CD4-positive, alpha-beta T cell treated with Interleukin-17A for 1 hour (primary cell): ENCODE results near the gene JMJD7.

Source experiments
- DNase-seq: peaks from one replicate; pipeline ENCODE4 v3.0.0-alpha.2; 2020

The JMJD7 gene

DNA sequence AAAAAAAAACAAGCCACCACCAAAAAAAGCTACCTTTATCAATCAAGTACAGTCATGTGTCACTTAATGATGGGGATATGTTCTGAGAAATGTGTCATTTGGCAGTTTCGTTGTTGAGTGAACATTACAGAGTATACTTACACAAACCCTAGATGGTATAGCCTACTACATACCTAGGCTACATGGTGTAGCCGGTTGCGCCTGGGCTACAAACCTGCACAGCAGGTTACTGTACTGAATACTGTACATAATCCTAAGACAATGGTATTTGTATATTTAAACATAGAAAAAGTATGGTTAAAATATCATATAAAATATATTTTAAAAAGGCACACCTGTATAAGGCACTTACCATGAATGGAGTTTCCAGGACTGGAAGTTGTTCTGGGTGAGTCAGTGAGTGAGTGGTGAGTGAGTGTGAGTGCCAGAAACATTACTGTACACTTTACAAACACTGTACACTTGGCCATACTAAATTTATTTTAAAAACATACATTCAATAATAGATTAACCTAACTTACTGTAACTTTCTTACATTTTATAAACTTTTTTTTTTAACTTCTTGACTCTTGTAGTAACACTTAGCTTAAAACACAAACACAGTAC, 25.9 kb upstream of the JMJD7 start:
- no peak for DNase-seq

DNA sequence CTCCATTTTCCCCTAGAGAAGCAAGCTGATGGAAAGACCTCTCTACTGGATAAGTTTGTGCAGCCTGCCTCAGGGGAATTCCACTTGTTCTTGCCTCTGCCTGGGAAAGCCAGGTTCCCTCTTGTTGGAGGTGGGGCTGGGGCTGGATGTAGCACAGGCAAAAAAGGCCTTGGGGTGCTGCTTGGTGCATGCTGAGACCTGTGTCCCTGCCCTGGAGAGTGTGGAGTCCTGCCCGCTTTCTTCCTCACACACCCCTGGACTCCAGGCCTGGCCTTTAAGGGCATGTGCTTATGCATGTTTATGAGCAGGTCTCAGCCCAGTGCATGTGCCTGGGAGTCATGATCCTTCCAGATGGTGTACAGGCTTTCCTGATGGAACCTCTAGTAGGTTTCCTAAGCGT, 23.5 kb upstream of the JMJD7 start:
- DNase-seq, result no peak

GRCh38 chr15:41804916-41805666, 22.8 kb upstream of the JMJD7 start:
- no peak for DNase-seq

DNA sequence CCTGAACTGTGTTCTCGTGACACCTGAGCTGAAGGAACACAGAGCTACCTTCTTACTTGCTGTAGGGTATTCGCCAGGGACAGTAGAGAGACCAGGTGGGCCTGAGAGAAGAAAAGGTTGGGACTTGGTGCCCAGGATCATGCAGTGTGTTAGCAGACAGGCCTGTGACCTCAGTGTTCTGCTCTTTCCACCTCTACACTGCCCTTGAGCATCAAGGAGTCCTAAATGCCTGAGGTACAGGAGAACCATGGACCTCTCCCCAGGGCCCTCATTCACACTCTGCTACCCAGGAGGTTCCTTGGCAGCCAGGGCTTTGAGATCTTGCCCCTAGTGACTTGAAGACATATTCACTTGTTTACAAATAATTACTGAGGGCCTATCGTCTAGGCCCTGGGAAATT, 22.2 kb upstream of the JMJD7 start:
- DNase-seq, result no peak

GRCh38 chr15:41806291-41807181, 21.4 kb upstream of the JMJD7 start:
- no peak for DNase-seq

GRCh38 chr15:41809121-41809520, 18.8 kb upstream of the JMJD7 start:
- no peak for DNase-seq

DNA sequence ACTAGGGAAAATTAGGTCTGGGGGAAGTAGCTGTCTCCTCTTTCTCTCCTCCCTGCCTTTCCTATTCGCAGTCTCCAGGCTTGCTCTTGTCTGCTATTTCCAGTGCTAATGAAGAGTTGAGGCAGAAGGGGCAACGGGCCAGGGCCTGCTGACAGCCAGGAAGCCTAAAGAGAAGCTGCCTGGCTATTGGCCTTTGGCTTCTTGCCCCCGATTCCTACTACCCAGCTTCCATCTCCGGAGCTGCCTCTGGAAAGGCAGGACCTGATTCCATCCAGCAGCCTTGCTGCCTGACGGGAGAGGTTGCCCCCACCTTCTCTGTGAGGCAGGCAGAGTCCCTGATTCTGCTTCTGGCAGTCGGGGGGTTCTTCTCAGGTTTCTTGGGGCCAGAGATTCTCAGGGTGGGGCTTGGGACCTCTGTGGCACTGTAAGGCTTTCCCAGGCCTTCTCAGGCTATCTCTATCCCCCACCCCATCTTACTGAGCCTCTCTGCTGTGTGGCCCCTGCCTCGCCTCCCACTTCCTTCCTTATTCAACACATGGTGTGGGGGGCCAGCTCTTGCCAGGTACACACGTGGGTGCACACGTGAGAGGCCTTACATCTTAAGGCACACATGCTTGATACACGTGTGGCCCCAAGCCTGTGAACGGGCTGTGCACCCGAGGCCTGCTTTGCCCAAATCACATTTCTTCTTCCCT, 18.2 kb upstream of the JMJD7 start:
- no peak for DNase-seq

DNA sequence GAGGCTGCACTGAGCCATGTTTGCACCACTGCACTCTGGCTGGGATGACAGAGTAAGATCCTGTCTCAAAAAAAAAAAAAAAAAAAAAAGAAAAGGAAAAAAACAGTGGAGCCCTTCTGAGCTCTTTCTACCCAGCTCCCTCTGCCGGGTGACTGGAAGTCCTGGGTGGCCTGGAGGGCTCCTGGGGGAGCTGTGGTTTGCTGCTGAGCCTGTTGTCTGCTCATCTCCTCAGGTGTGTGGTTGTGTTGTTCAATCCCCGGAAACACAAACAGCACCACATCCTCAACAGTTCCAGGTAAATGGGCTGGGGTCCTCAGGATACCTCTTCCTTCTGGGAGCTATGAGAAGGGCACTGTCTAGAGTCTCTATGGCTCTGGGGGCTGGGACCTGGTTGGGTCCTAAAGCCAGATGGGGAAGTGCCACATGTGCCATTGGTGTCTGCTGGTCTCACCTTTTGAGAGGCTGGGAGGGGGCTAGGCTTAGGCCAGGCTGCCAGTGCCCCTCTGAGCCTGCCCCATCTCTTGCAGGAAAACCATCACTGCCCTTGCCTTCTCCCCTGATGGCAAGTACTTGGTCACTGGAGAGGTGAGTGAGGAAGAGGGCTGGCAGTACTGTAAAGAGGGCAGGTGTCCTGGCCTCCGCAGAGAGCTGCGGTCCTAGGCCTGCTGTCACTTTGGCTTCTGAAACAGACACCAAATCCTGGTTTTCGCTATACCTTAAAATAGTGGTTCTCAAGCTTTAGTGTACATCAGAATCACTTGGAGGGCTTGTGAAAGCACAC, 17.1 kb upstream of the JMJD7 start:
- DNase-seq, result no peak

GRCh38 chr15:41811432-41812195, 16.3 kb upstream of the JMJD7 start:
- DNase-seq, result peak; percentile 80

DNA sequence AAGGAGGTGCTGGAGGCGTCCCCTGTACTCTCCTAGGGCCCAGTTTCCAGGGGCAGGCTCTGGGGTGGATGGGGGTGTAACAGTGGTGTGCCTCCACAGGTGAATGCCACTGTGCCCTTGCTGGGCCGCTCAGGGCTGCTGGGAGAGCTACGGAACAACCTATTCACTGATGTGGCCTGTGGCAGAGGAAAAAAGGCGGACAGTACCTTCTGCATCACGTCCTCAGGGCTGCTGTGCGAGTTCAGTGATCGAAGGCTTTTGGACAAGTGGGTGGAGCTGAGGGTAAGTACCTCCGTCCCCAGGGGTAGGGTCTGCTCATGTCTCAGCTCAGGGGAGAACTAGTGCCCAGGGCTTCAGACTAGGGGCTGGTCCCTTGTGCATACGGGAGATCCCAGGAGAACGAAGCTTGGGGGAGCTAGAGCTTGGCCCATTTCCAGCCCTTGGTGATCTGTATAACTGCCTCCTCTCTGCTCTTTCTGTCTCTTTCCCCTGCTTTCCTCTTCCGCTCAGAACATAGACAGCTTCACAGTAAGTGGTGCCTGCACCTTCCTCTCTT, 15.0 kb upstream of the JMJD7 start:
- DNase-seq, result no peak

GRCh38 chr15:41813426-41813825, 14.5 kb upstream of the JMJD7 start:
- no peak for DNase-seq

GRCh38 chr15:41814534-41814933, 13.4 kb upstream of the JMJD7 start:
- no peak for DNase-seq

DNA sequence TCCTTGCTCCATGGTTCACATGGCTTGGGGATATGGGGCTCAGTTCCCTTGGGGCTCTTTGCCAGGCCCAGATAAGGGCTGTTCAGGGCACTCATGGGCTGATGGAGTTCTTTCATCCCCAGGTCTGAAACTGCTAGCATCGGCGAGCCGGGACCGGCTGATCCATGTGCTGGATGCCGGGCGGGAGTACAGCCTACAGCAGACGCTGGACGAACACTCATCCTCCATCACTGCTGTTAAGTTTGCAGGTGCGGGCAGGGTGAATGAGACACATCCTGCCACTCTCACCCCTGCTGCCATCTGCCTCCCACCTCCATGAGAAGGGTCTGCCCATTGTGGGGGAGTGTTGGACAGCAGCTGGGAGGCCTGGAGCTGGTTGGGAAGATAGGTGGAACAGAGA, 11.1 kb upstream of the JMJD7 start:
- no peak for DNase-seq

DNA sequence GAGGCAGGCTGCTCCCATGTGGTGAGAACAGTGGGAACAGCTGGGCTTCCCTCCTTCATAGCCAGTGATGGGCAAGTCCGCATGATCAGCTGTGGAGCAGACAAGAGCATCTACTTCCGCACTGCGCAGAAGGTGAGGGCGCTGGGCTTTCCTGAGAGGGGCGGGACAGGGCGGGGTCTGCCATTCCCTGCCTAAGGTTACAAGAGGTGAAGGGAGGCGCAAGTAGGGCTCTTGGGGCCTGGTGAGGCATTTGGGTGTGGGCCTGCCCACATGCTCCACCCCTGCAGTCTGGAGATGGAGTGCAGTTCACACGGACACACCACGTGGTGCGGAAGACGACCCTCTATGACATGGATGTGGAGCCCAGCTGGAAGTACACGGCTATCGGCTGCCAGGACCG, 10.6 kb upstream of the JMJD7 start:
- no peak for DNase-seq

GRCh38 chr15:41817781-41818180, 10.1 kb upstream of the JMJD7 start:
- no peak for DNase-seq

GRCh38 chr15:41819455-41820050, 8.3 kb upstream of the JMJD7 start:
- DNase-seq, result no peak

- DNase-seq, result no peak
These were observed 7.0 kb upstream of the JMJD7 start for GRCh38 chr15:41820791-41821423.

DNA sequence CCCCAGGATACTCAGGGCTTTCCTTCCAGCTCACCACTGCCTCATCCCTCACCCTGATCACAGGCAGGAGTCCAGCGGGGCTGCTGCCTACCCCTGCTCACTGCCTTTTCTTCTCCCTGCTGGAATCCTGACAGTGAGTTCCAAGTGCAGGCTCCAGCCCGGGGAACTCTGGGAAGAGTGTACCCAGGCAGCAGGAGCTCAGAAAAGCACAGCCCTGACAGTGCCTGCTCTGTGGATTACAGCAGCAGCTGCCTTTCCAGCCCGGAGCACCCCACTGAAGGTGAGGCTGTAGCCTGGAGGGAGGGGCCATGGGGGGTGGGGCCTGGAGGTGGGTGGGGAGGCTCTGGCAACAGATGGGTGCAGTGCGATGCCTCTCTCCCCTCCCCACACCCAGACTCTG, 6.1 kb upstream of the JMJD7 start:
- no peak for DNase-seq

GRCh38 chr15:41822471-41822870, 5.4 kb upstream of the JMJD7 start:
- DNase-seq, result no peak

- DNase-seq, result no peak
These were observed 4.9 kb upstream of the JMJD7 start for GRCh38 chr15:41822957-41823356.
